HG03432 (cell line): ENCODE measurements around the gene SCN5A.
"Not testable (repeated sequence)": the region's sequence is repeated elsewhere in the genome, so short reads cannot be mapped to it uniquely, and the experiment has no call there.

ENCODE experiments used
- ATAC-seq: cut with Tn5 transposase; IDR thresholded peaks from one replicate; pipeline ENCODE4 v1.9.1; 2021; ENCODE audit warnings: mild to moderate bottlenecking, moderate library complexity; ENCODE audit not compliant: unreplicated experiment

The SCN5A gene

DNA sequence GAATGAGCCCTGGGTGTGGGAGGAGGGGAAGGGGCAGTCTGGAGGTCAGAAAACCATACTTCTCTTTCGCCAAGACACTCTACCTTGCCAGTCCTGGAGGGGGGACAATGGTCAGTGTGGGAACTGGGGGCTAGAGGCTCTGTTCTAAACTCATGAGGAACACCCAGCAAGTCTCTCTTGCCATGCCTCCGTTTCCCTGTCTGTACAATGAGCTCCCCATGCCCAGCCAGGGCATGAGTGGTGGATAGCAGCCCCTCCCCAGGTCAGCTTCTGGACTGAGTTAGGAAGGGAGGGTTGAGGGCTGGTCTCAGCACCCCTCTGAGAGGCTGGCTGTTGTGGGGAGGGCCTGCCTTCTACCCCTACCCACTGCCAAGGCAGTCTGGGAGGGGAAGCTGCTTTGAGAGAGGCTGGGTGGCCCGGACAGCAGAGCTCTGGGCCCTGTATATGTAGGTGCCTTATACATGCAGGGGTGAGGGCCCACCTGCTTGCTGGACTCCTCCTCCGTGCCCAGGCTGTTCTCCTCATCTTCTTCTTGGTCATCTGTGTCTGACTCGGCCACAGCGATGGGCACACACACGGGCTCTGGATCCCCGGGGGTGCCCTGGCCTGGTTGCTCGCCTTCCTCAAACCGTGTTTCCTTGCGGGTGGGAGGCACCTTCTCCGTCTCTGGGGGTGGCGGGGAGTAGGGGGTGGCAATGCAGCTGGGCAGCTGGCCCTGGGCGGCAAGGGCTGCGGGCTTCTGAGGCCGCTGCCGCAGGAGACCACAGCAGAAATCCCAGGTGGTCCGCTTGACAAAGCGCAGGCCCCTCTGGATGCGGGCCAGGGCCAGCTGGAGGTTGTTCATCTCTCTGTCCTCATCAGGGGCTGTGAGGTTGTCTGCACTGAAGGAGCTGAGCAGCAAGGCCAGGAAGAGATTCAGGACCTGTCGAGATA, 68.8 kb downstream of the SCN5A start:
- ATAC-seq, result no peak

DNA sequence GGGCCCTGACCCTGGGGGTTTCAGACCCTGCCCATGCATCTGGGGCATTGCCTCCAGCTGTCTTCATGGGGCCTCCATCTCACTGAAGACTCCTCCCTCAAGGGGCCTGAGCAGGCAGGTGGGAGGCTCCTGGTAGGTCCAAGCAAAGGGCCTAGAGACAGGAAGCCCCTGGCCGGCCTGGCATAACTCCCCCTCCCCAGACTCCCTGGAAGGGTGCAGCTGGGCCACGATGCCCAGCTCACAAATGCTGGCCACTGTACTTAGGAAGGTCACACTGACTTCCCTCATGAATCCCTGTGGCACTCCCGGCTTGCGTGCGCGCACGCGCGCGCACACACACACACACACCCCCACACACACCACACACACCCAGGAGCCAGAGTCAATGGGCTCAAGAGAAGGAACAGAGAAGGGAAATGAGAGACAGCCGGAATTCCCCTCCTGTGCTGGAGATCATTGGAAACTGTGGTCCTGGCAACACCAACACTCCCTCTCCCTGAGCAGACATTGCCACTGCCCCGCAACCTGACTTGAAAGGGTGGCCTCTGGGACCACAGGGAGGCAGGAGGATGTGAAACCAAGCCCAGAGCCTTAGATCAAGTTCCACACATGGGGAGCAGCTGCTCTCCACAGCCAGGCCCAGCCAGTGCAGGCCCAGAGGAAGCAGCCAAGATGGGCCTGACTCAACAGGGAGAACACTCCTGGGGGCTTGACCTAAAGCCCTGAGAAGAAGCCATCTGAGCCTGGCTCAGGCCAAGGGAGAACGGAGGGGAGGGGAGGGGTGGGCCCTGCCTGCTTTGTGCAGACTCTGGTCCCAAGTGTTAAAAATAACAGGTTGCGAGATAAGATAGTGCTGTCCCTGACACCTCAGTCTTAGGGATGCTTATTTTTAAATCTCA, 69.7 kb downstream of the SCN5A start:
- peak; percentile 77 for ATAC-seq

DNA sequence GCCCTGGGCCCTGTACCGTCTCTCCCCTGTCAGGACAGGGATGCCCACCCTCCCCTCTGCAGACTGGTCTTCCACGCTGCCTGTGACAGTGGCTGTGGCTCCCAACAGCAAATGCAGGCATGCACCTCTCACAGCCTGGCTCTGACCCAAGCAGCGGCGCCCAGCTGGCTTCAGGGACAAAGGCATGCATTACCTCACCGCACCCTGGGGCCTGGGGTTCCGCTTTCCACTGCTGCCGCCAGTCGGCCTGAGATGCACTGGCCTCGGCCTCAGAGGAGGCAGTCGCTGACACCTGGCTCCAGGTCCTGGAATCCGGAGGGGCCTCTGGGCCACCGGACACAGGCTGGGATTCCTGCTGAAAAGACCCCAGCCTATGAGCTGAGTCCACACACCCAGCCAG, 70.3 kb downstream of the SCN5A start:
- no peak for ATAC-seq

DNA sequence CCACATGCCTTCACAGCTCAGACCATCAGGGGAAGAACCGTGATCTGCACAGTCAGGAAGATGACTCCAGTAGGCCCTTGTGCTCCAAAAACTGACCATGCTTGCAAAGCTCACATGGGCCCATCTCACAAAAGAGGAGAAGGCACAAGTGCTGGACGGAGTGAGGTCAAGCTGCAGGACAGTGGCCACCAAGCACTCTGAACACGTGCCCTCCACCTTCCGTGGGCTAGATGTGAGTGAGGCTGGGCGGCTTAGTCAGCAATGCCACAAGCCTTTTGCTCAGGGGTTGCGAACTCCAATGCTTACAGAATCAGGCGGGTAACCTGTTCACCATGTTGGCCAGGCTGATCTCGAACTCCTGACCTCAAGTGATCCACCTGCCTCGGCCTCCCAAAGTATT, 70.9 kb downstream of the SCN5A start:
- no peak for ATAC-seq

DNA sequence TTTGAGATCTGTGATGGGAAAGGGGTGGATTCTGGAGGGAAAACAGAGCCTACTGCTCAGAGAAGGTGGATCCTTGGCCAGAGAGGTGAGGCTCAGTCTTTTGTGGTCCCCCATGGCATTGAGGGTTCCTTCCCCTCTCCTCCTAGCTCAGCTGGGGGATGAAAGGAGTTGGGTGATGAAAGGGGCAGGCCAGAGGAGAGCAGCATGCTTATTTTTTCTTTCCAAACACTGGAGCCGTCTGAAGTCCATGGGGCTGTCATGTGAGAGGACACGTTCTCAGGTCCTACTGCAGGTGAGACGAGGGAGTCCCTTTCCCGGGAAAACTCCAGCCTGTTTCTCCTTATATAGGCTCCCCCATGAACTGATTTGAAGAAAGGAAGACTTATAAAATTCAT, 71.4 kb downstream of the SCN5A start:
- no peak for ATAC-seq

DNA sequence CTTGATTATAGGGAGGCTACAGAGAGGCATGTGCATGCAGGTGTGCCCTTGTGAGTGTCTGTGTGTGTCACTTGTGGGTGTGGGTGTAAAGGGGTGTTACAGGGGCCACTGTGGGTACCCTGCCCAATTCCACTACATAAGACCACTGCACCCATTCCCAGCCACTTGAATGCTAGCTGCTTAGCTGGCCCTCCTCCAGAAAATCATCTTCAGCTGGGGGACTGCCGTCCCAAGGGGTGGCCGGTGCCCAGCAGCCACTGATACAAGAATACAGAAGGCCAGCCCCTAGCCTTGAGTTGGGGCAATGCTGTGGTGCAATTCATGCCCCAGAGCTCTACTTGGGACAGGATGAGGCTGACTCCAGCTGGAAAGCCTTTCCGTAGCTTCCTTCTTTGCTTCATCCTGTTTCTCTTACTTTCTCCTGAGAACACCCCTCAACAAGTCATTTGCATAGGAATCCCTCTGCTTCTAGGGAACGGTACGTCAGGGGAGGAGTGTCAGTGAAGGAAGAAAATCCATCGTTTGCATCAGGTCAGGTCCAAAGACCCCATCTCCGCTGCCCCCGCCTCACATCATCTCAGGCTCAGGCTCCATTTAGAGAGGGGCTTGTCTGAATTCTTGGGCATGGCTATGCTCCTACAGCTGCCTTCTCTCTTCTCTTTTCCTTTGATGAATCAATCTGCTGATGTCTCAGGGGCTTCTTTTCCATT, 72.0 kb downstream of the SCN5A start:
- ATAC-seq, result no peak

DNA sequence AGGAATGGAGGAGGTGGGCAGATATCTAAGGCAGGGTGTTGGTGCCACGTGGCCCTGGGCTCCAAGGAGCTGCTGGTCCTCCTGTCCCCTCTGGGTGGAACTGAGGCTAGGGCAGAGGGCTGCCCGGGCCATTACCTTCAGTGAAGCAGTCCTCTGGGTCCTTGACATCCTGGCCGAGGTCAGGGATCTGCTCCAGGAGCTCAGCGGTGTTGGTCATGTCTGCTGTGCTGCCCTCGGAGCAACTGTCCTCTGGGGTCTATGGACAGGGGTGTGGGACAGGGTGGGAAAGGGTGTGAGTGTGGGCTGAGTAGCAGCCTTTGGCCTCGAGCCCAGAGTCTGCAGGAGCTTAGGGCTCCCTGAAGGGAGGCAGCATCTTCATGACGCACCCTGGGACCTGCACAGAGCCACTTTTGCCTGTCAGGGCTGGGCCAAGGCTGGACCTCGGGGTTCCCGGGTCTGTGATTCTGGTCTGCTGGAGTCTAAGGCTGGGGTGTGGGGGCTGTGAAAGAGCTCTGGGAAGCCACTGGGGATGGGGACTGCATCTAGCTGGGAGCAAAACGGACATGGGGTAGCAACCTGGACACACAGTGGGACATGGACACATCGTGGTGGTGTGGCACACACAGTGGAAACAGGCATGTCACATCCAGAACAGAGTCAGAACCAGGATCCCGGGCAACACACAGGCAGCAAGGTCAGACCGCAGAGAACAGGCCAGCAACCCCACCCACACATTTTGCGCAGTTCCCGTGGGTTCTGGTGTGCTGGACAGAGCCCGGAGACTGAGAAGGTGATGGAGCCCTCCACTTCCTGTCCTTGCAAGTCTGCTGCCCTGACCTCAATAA, 72.7 kb downstream of the SCN5A start:
- ATAC-seq, result no peak

DNA sequence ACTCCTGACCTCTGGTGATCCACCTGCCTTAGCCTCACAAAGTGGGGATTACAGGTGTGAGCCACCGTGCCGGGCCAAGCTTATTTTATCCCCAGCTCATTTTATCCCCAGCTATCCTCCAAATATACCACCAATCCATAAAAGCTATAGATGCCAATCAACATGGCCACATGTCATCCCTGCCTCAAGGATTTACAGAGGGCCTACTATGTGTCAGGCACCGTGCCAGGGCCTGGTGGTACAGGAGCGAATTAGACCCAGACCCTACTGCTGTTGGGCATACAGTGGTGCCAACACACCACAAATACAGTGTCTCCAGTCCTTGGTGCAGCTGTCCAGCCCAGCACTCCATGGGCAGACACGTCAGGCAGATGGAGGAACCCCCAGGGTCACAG, 73.4 kb downstream of the SCN5A start:
- no peak for ATAC-seq

DNA sequence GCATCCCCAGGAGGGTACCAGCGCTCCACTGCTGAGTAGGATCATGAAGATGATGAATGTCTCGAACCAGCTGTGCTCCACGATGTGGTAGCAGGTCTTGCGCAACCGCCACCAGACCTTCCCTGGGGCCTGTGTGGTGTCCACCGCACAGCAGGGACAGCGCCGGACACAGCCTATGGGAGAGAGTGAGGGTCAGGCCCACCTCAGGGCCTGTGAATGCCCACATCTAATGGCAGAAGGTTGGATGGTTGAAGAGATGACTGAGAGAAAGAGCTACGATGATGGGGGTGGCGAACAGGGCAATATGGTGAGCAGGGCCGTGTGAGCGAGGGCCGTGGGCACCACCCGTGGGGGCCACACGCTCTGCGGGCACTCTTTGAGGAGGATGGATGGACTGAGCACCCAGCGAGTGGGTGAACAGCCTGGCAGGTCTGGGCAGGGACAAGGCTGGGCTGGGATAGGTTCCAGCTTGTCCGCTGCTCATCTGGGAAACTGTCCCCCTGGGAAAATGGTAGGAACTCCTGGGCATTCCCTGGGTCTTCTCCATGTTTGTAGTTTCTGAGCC, 74.1 kb downstream of the SCN5A start:
- no peak for ATAC-seq

DNA sequence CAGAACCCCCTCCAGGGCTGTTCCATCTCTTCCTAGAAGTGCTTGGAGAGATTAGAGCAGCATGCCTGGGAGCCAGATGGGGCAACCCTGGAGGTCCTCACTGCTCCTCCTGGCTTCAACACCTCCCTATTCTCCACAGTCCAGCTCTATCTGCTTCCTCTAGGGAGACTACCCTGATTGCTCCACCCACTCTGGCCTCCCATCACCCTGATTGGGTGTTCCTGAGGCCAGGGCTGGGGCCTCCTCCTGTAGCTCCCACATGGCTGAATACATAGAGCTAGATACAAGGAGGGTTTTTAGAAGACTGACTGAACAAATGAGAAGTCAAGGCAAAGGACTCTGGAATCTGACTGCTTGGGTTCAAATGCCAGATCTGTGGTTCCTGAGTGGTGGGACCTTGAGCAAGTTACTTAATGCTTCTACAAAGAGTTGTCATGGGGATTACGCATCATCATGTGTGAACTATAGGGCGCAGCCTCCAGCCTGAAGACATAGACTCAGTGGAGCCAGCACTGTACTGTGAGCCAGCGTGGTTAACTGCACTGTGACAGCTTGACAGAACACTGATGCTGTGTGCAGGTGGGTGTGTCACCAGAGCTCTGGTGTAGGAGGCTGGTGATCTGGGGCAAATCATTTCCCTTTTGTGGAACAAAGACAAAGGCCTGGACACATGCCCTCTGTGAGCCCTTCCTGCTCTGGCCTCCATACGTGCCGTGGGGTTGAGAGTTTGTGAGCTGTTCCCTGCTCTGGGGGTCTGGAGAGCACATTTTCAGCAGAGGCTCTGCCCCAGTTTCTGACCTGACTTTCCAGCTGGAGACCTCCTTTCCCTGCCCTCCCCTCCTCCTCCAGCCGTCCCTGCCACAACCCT, 74.8 kb downstream of the SCN5A start:
- ATAC-seq, result no peak

DNA sequence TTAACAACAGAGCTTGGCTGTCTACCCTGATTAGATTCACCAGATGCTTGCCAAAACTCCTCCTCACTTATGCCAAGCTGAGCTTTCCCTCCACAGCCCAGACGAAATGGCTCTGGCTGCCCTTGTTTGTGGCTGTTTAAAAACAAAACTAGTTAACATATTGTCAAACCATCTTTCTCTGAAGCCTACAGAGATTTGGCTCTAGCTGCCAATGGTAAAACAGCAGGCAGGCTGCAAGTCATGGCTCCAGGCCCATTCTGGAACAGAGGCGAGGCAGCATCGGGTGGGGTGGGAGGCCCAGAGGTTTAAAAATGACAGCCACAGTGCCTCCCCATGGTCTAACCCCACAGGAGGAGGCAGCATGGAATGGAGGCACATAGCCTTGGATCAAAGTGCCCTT, 75.9 kb downstream of the SCN5A start:
- ATAC-seq, result no peak

DNA sequence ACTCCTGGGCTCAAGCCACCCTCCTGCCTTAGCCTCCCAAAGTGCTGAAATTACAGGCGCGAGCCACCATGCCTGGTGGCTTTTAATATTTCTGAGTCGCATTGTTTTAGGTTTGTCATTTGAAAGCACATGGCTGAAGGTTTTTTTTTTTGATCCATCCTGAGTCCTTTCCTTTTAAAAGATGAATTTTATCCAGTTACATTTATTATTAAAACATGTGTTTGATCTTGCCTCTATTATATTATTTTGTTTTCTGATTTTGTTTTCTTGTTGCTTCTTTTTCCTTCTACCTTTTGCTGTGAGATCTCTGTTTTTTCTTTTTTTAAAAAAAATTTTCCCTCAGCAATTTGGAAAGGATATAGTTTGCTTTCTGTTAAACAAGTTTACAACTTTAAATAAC, 76.4 kb downstream of the SCN5A start:
- no peak for ATAC-seq

DNA sequence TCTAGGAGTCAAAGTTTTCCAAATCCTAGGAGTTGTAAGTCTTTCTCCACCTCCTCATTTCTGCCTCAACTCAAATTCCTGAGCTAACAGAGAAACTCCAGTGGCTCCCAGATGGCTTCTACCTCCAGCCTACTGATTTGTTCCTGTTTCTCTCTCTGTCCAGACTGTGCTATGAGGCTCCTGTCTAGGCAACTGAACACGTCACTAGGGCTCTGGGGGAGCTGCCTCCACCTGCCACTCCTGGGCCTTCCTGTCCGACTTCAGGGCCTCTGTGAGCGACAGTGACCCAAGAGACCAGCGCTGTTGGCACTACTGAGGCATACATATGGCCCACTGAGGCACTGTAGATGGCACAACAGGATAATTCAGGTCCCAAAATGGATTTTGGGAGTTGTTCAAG, 82.0 kb downstream of the SCN5A start:
- ATAC-seq, result no peak

DNA sequence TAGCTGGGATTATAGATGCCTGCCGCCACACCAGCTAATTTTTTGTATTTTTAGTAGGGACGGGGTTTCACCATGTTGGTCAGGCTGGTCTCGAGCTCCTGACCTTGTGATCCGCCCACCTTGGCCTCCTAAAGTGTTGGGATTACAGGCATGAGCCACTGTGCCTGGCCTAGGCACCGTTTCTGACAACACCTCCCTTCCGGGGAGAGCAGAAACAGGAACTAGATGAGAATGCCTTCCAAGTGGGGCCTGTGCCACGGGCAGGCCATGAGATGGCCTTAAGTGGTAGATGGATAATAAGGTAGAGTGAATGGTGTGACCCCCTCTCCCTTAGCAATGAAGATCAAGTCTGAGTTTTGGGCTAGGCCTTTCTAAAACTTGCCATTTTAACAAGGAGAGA, 82.7 kb downstream of the SCN5A start:
- not testable (repeated sequence) for ATAC-seq

DNA sequence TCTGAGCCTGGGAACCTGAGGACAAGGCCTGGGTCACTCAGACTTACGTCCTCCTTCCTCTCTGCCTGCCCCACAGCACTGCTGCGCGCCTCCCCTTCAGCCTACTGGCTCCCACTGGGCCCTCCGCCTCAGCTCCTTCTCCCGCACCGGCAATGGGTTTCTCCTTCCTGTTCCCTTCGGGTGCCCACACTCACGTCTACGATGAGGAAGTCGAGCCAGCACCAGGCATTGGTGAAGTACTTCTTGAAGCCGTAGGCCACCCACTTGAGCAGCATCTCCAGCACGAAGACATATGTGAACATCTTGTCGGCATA, 83.3 kb downstream of the SCN5A start:
- ATAC-seq, result no peak

DNA sequence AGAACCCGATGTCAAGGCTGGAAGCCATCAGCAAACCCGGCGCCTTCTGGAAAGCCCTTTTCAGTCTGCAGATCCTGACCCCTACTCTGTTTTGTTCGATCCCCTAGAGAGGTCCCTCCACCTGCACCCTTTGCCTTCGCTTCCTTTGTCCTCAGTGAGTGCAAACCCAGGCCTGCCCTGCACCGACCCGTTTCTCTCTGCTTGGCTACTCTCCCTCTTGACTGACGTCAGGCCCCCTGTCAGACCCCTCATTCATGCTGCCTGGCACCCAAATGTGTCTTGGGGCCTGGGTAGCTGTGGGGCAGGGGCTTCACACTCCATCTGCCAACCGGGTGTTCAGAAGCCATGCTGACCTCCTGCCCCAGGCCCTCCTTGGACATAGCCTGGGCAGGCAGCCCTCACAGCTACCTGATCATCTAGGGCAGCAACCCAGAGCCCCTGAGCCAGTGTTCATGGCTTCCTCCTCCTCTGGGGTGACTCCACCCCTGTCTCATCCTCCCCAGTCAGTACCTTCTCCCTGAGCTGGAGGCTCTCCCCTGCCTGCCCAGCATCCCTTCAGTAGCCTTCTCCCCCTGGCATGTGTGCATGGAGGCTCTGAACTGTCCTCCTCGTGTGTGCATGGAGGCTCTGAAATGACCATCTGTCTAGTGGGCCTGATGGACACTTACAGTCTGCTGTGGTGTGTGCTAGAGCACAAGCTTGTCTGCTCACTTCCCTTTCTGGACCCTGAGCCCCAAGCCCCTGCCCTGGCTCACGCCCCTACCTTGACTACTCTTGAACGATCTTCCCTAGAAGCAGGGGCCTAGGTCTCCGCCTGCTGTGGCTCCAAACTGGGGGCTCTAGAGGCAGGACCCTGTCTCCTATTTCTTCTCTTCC, 83.9 kb downstream of the SCN5A start:
- ATAC-seq, result no peak

DNA sequence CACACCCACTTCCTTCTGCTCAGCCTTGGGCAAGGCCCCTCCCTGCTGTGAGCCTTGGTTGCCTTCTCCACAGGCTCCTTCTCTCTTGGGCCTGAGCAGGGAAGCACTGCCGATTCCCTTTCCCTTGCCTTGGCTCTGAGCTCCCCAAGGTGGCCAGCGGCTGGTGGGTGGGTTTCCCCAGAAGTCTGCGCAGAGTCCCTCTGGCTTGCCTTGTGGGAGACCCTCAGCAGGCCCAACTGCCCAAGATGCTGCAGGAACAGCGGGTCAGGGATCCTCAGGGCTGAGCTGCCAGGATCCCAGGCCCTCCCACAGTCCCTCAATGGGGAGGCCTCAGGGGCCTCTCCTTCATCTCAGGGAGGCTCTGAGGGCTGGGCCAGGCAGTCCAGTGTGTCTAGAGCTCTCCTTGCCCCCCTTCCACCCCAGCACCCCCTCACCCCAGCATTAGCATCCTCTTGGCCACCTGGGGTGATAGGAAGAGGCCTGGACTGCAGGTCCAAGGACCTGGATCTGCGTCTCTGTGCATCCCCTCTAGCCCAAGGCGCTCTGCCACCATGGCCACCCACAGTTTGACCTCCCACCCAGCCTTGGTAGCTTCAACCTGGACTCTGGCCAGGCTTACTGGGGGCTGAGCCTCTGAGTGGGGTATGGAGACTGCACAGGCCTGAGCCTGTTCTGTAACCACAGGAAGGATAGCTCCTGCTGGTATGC, 84.7 kb downstream of the SCN5A start:
- no peak for ATAC-seq

DNA sequence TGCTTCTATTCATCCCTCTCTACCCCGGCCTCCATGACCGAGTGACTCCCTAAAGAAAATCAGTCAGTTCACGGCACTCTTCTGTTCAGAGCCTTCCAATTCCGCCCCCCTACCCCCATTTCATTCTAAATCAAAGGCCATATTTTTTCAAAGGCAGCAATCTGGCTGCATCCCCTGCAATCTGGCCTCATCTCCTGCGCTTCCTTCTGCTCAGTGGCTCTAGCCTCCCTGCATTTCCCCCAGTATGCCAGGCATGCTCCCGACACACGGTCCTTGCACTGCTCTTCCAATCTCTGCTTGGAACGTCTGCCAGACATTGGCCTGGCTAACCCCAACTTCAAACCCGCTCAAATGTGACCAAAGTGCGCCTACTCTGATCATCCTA, 85.6 kb downstream of the SCN5A start:
- ATAC-seq, result no peak
